Measurements from ENCODE around the gene CHADL.

DNA sequence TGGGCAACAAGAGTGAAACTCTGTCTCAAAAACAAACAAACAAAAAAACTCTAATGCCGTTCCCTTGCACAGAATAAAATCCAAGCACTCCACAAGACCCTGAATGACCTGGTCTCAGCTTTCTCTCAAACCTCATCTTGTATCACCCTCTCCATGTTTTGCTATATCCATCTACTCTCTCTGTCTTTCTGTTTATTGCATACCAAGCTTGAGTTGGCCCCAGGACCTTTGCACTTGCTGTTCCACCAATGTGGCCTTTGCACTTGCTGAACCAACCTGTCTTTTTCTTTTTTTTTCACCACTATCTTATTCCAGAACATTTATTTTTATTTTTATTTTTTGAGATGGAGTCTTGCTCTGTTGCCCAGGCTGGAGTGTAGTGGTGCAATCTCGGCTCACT, 37.6 kb downstream of the CHADL start:
- TF ChIP-seq CTCF (IDR thresholded peaks at IDR 0.05), result no peak
- no peak for TF ChIP-seq POLR2A (IDR thresholded peaks at IDR 0.05)

All from adrenal gland (tissue), 5 donors.